Measurements from ENCODE around the gene HOXB6. TPM values are rescaled to one million over a fixed set of nuclear protein-coding genes. Genes with fewer than 3 reads are reported as not detected.

HOXB6 gene
- total and polyA plus RNA-seq, 4 donors = 0.17 to 1.1 (median 0.46) TPM

DNA sequence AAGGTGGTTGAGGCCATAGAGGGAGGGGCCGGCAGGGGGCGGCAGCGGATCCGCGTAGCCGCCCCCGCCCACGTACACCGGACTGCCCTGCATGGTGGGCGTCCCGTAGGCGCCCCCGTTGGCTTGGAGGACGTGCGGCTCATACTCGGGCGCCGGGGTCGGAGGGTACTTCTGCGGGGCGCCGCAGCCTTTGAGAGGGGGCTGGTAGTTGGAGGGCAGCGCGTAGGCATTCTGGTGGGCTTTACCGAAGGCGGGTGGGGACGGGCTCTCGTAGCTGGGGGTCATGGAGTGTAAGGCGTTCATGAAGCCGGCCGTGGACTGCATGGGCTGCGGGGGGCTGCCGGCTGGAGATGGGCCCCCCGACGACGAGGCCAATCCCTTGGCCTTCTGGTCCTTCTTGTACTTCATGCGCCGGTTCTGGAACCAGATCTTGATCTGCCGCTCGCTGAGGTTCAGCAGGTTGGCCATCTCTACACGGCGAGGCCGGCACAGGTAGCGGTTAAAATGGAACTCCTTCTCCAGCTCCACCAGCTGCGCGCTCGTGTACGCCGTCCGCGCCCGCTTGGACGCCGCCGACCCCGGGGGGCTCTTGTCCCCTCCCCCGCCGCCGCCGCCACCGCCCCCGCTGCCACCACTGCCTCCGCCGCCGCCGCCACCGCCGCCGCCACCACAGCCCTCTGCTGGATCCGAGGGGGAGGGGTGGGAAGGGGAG lies 54.1 kb downstream of the HOXB6 start:
- WGBS = 37% methylated on average over 70 of the region's 70 CpGs
- Histone ChIP-seq H3K9me3 (ENCODE audit: control insufficient read depth in 4 of 4, low read length in 3 of 4) (no peaks in the 10 kb centered on the region), H3K4me3 (ENCODE audit: low read depth in 1 of 3, low read length in 3 of 3) (peak overlapping the region in 1 of 3 donors; percentile 22), H3K27ac (ENCODE audit: low read depth in 1 of 2, low read length in 2 of 2) (no peak overlapping the region), H3K36me3 (ENCODE audit: control insufficient read depth in 4 of 4, insufficient read depth in 3 of 4, low read depth in 1 of 4, low read length in 3 of 4) (no peaks in the 10 kb centered on the region), H3K27me3 (ENCODE audit: control insufficient read depth in 4 of 4, insufficient read depth in 4 of 4, low read length in 3 of 4) (peaks cover 0 to 9% (median 3%) of the 10 kb centered on the region in 4 donors), H3K9ac (ENCODE audit: low read depth in 1 of 2, low read length in 2 of 2) (no peak overlapping the region), H3K4me1 (ENCODE audit: control insufficient read depth in 4 of 4, insufficient read depth in 4 of 4, low read length in 3 of 4) (peaks cover 0 to 3% (median 0%) of the 10 kb centered on the region in 4 donors)
- no peak for DNase-seq (ENCODE audit: low spot score)
- no peak for TF ChIP-seq SP1 (IDR thresholded peaks at IDR 0.05)
- no peak for TF ChIP-seq GABPA (IDR thresholded peaks at IDR 0.05 in 1 of 2, conservative IDR thresholded peaks at IDR 0.05 in 1 of 2)
- TF ChIP-seq, protein P1, sequence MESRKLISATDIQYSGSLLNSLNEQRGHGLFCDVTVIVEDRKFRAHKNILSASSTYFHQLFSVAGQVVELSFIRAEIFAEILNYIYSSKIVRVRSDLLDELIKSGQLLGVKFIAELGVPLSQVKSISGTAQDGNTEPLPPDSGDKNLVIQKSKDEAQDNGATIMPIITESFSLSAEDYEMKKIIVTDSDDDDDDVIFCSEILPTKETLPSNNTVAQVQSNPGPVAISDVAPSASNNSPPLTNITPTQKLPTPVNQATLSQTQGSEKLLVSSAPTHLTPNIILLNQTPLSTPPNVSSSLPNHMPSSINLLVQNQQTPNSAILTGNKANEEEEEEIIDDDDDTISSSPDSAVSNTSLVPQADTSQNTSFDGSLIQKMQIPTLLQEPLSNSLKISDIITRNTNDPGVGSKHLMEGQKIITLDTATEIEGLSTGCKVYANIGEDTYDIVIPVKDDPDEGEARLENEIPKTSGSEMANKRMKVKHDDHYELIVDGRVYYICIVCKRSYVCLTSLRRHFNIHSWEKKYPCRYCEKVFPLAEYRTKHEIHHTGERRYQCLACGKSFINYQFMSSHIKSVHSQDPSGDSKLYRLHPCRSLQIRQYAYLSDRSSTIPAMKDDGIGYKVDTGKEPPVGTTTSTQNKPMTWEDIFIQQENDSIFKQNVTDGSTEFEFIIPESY (IDR thresholded peaks at IDR 0.05) = no peak
- TF ChIP-seq, protein P2, sequence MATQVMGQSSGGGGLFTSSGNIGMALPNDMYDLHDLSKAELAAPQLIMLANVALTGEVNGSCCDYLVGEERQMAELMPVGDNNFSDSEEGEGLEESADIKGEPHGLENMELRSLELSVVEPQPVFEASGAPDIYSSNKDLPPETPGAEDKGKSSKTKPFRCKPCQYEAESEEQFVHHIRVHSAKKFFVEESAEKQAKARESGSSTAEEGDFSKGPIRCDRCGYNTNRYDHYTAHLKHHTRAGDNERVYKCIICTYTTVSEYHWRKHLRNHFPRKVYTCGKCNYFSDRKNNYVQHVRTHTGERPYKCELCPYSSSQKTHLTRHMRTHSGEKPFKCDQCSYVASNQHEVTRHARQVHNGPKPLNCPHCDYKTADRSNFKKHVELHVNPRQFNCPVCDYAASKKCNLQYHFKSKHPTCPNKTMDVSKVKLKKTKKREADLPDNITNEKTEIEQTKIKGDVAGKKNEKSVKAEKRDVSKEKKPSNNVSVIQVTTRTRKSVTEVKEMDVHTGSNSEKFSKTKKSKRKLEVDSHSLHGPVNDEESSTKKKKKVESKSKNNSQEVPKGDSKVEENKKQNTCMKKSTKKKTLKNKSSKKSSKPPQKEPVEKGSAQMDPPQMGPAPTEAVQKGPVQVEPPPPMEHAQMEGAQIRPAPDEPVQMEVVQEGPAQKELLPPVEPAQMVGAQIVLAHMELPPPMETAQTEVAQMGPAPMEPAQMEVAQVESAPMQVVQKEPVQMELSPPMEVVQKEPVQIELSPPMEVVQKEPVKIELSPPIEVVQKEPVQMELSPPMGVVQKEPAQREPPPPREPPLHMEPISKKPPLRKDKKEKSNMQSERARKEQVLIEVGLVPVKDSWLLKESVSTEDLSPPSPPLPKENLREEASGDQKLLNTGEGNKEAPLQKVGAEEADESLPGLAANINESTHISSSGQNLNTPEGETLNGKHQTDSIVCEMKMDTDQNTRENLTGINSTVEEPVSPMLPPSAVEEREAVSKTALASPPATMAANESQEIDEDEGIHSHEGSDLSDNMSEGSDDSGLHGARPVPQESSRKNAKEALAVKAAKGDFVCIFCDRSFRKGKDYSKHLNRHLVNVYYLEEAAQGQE (IDR thresholded peaks at IDR 0.05) = no peak
- TF ChIP-seq JUND (IDR thresholded peaks at IDR 0.05) = no peak
- TF ChIP-seq, protein P3, sequence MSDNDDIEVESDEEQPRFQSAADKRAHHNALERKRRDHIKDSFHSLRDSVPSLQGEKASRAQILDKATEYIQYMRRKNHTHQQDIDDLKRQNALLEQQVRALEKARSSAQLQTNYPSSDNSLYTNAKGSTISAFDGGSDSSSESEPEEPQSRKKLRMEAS (IDR thresholded peaks at IDR 0.05) = no peak
- TF ChIP-seq TAF1 (conservative IDR thresholded peaks at IDR 0.05) = no peak
- TF ChIP-seq, protein P4, sequence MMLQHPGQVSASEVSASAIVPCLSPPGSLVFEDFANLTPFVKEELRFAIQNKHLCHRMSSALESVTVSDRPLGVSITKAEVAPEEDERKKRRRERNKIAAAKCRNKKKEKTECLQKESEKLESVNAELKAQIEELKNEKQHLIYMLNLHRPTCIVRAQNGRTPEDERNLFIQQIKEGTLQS (IDR thresholded peaks at IDR 0.05) = no peak
- TF ChIP-seq YY1 (IDR thresholded peaks at IDR 0.05) = no peak
- TF ChIP-seq, protein P5, sequence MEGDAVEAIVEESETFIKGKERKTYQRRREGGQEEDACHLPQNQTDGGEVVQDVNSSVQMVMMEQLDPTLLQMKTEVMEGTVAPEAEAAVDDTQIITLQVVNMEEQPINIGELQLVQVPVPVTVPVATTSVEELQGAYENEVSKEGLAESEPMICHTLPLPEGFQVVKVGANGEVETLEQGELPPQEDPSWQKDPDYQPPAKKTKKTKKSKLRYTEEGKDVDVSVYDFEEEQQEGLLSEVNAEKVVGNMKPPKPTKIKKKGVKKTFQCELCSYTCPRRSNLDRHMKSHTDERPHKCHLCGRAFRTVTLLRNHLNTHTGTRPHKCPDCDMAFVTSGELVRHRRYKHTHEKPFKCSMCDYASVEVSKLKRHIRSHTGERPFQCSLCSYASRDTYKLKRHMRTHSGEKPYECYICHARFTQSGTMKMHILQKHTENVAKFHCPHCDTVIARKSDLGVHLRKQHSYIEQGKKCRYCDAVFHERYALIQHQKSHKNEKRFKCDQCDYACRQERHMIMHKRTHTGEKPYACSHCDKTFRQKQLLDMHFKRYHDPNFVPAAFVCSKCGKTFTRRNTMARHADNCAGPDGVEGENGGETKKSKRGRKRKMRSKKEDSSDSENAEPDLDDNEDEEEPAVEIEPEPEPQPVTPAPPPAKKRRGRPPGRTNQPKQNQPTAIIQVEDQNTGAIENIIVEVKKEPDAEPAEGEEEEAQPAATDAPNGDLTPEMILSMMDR (IDR thresholded peaks at IDR 0.05; ENCODE audit: low read depth, low read length, missing input control) = no peak
- TF ChIP-seq FOXA2 (IDR thresholded peaks at IDR 0.05) = no peak
- TF ChIP-seq RAD21 (IDR thresholded peaks at IDR 0.05) = no peak
- no peak for TF ChIP-seq HNF4G (IDR thresholded peaks at IDR 0.05)
- TF ChIP-seq HNF4A (conservative IDR thresholded peaks at IDR 0.05) = no peak
- TF ChIP-seq NR2F2 (IDR thresholded peaks at IDR 0.05) = no peak
- TF ChIP-seq RXRA (IDR thresholded peaks at IDR 0.05) = no peak
